Erythroblast (primary cell): ENCODE measurements around the gene POU2F1.

ENCODE experiments used
- GATA1 ChIP-seq: IDR thresholded peaks from 2 replicates; pipeline ENCODE4 v1.6.1; 2011; ENCODE audit warnings: low read depth, mild to moderate bottlenecking, control low read depth, low read length, moderate library complexity
- POLR2A ChIP-seq: IDR thresholded peaks from 2 replicates; pipeline ENCODE4 v1.6.1; 2011; ENCODE audit warnings: mild to moderate bottlenecking, low read length

- TF ChIP-seq POLR2A, result no peak
- no peak for TF ChIP-seq GATA1
Measured at GRCh38 chr1:167238713-167239112, 18.0 kb downstream of the POU2F1 start.
